A549 (cell line): Measurements from ENCODE around the gene SGSM1. TPM values are rescaled to one million over a fixed set of nuclear protein-coding genes. Genes with fewer than 3 reads are reported as not detected.

Experiments used
- ATAC-seq, 2 experiments: fragments of 200-7000 bp in 1 of 2; fragments of >200 bp in 1 of 2; cut with Nextera tagmentation in 1 of 2; cut with Tn5 transposase in 1 of 2; 3 replicates each; pipeline versions ENCODE4 v1.8.0 to v1.9.1; 2018 to 2020; ENCODE audit warnings: mild to moderate bottlenecking in 1 of 2, moderate library complexity in 1 of 2
- CTCF ChIA-PET: fragments of 300-600 bp; sonication (Branson Sonifier 250); formaldehyde crosslinking; extraction: SDS; loops from one replicate; lab custom pipeline; 2021; ENCODE audit warnings: antibody characterized with exemption, inconsistent platforms; lab: Yijun Ruan, JAX
- POLR2A ChIA-PET: fragments of 350-600 bp; formaldehyde crosslinking; extraction: SDS; loops from one replicate; lab custom pipeline; 2021; ENCODE audit warnings: antibody characterized with exemption, inconsistent platforms; lab: Yijun Ruan, JAX
- DNase-seq, 2 experiments: peaks; one replicate each; pipeline versions ENCODE4 v3.0.0 to v3.0.0-alpha.2; 2011 to 2016; ENCODE audit warnings: low read depth in 1 of 2, low spot score in 1 of 2
- FAIRE-seq: peaks from 2 replicates; lab custom pipeline; 2011; peaks lifted over from hg19 to GRCh38; lab: Jason Lieb, UNC
- H3K27ac ChIP-seq, 2 experiments: fragments of >200 bp; sonication (Bioruptor Twin); formaldehyde crosslinking; 3 replicates each; pipeline ENCODE4 v1.5.1; 2016 to 2017
- H3K4me1 ChIP-seq: fragments of >200 bp; sonication (Bioruptor Twin); formaldehyde crosslinking; 3 replicates; pipeline ENCODE4 v1.6.1; 2016
- H3K4me2 ChIP-seq: fragments of >200 bp; sonication (Bioruptor Twin); formaldehyde crosslinking; 3 replicates; pipeline ENCODE4 v1.6.1; 2016
- H3K4me3 ChIP-seq: fragments of >200 bp; sonication (Bioruptor Twin); formaldehyde crosslinking; 3 replicates; pipeline ENCODE4 v1.5.1; 2016
- H3K9me3 ChIP-seq: fragments of >200 bp; sonication (Bioruptor Twin); formaldehyde crosslinking; 3 replicates; pipeline ENCODE4 v1.6.1; 2016
- CHD4 ChIP-seq: fragments of 200-600 bp; sonication (generic); IDR thresholded peaks from 2 replicates; pipeline ENCODE4 v1.6.1; 2016; ENCODE audit warnings: antibody characterized with exemption, mild to moderate bottlenecking, borderline replicate concordance
- EHF ChIP-seq: fragments of 250-450 bp; sonication (Bioruptor Pico); IDR thresholded peaks from 2 replicates; pipeline ENCODE4 v1.5.0; 2020; ENCODE audit warnings: mild to moderate bottlenecking
- ELK1 ChIP-seq: fragments of 150-350 bp; IDR thresholded peaks from 2 replicates; pipeline ENCODE4 v1.6.1; 2014; ENCODE audit warnings: low read depth, mild to moderate bottlenecking, low read length
- EP300 ChIP-seq, 2 experiments: fragments of >200 bp; sonication (Bioruptor Twin); formaldehyde crosslinking; IDR thresholded peaks; 2 replicates in 1 of 2; 3 replicates in 1 of 2; pipeline ENCODE4 v1.6.1; 2016 to 2017
- GATA3 ChIP-seq: IDR thresholded peaks from 2 replicates; pipeline ENCODE4 v1.6.1; 2012; ENCODE audit warnings: borderline replicate concordance
- HES2 ChIP-seq: fragments of >200 bp; sonication (Bioruptor Twin); formaldehyde crosslinking; IDR thresholded peaks from 2 replicates; pipeline ENCODE4 v1.6.1; 2016
- HMGXB4 ChIP-seq: fragments of 250-450 bp; sonication (Bioruptor Pico); IDR thresholded peaks from 2 replicates; pipeline ENCODE4 v1.5.0; 2021; ENCODE audit warnings: mild to moderate bottlenecking, moderate library complexity, borderline replicate concordance
- HOXB13 ChIP-seq: fragments of 250-450 bp; sonication (Bioruptor Pico); IDR thresholded peaks from 2 replicates; pipeline ENCODE4 v1.5.0; 2020; ENCODE audit warnings: low read depth, mild to moderate bottlenecking, moderate library complexity
- JUN ChIP-seq, 2 experiments: fragments of >200 bp; sonication (Bioruptor Twin); formaldehyde crosslinking; IDR thresholded peaks; 2 replicates in 1 of 2; 3 replicates in 1 of 2; pipeline ENCODE4 v1.6.1; 2016 to 2017
- KDM1A ChIP-seq: fragments of 200-600 bp; sonication (generic); IDR thresholded peaks from 2 replicates; pipeline ENCODE4 v1.6.1; 2016; ENCODE audit warnings: low read depth, mild to moderate bottlenecking
- NPAS2 ChIP-seq: fragments of 250-450 bp; sonication (Bioruptor Pico); IDR thresholded peaks from 2 replicates; pipeline ENCODE4 v1.8.0; 2022; ENCODE audit warnings: mild to moderate bottlenecking, moderate library complexity, borderline replicate concordance
- RARB ChIP-seq: fragments of 250-450 bp; sonication (Bioruptor Pico); IDR thresholded peaks from 2 replicates; pipeline ENCODE4 v1.8.0; 2021; ENCODE audit warnings: mild to moderate bottlenecking, moderate library complexity
- RFX5 ChIP-seq: fragments of 450-650 bp; IDR thresholded peaks from 2 replicates; pipeline ENCODE4 v1.7.1; 2014; ENCODE audit warnings: antibody characterized with exemption, mild to moderate bottlenecking, moderate library complexity
- USF2 ChIP-seq: fragments of 450-650 bp; IDR thresholded peaks from 2 replicates; pipeline ENCODE4 v1.6.1; 2014; ENCODE audit warnings: antibody characterized with exemption
- ZFP36 ChIP-seq: fragments of 450-650 bp; IDR thresholded peaks from 2 replicates; pipeline ENCODE4 v1.6.1; 2014; ENCODE audit warnings: borderline replicate concordance; ENCODE audit not compliant: partially characterized antibody
- WGBS: methylation state at CpG from one replicate; pipeline ENCODE4 v1.1.6; 2017; ENCODE audit errors: missing lambda C conversion rate; 5-methylcytosine and 5-hydroxymethylcytosine counted together
- polyA plus RNA-seq, 4 experiments: library from polyadenylated mRNA; depleted of rRNA in 3 of 4; stranded (reverse); fragments of >200 nt; fragmentation: RNase III in 1 of 4; extraction: RNeasy Plus Mini Kit Qiagen cat#74134 plus additional on column Dnase treatment in 1 of 4; gene quantifications; 2 replicates in 3 of 4; 3 replicates in 1 of 4; pipeline ENCODE4 v1.2.3, GENCODE V29; 2011 to 2017
- TF ChIP-seq, protein P1 (sequence below): fragments of >200 bp; sonication (Bioruptor Twin); formaldehyde crosslinking; IDR thresholded peaks from 3 replicates; pipeline ENCODE4 v1.6.1; 2016

Gene SGSM1
- polyA plus RNA-seq, 2 of the 4 experiments (the other 2 are of a cell fraction), result 0.50 to 1.4 TPM

- H3K4me3 ChIP-seq, result no peak overlapping the region
- TF ChIP-seq EHF (CRISPR knock-in tag) (no peak), USF2 (no peak)
- ChIA-PET CTCF (no interaction called here), POLR2A (no interaction called here)
- H3K27ac ChIP-seq, result no peak overlapping the region
- ATAC-seq, result no peak
- FAIRE-seq, result no peak
- no peaks in the 10 kb centered on the region for H3K9me3 ChIP-seq
- H3K4me2 ChIP-seq, result no peak overlapping the region
- DNase-seq, result no peak
- H3K4me1 ChIP-seq, result peaks cover 11% of the 10 kb centered on the region
- 95% methylated on average over 2 of the region's 2 CpGs for WGBS
Observed at GRCh38 chr22:24957043-24957442, 151.0 kb downstream of the SGSM1 start.

GRCh38 chr22:24961217-24961844, 155.3 kb downstream of the SGSM1 start:
- no peak for FAIRE-seq
- ChIA-PET POLR2A (no interaction called here), CTCF (interaction anchor here (1.3 to 2.5 kb wide), 6 partner anchors 8 to 159 kb away, joined by 3 to 11 read pairs (median 4); partner anchors contain the start of gene KIAA1671)
- ATAC-seq, result no peak
- Histone ChIP-seq H3K4me3 (no peak overlapping the region), H3K4me1 (peaks cover 7% of the 10 kb centered on the region), H3K4me2 (no peak overlapping the region), H3K9me3 (no peaks in the 10 kb centered on the region)
- no peak for DNase-seq
- 98% methylated on average over 11 of the region's 11 CpGs for WGBS
- no peak for TF ChIP-seq EP300 (IDR thresholded peaks at IDR 0.05)
- no peak for TF ChIP-seq RARB (CRISPR knock-in tag)
- no peak for TF ChIP-seq GATA3
- TF ChIP-seq HES2, result no peak
- TF ChIP-seq HOXB13 (CRISPR knock-in tag), result no peak
- TF ChIP-seq, all 56 proteins: peak for 0
- no peak overlapping the region for H3K27ac ChIP-seq

DNA sequence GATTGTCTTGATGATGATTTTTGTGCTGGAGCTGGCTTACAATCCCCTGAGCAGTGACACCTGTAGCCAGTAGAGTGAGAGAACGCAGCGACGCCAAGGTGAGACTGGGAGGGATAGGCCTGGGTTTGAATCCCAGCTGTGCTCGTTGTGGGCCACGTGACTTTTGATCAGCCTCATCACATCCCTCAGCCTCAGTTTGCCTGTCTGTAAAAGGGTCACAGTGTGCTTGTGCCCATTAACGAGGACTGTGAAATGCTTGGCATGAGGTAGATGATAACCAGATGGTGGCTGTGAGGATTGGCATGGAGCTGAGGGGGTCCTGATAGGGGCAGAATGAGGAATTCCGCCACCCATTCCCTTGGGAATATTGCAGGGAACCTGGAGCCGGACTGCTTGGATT, 156.1 kb downstream of the SGSM1 start:
- no peaks in the 10 kb centered on the region for H3K9me3 ChIP-seq
- POLR2A ChIA-PET, result no interaction called here
- no peak overlapping the region for H3K4me3 ChIP-seq
- no peak overlapping the region for H3K27ac ChIP-seq
- 92% methylated on average over 8 of the region's 8 CpGs for WGBS
- no peak overlapping the region for H3K4me2 ChIP-seq
- CTCF ChIA-PET, result interaction anchor here (1.3 to 2.5 kb wide), 6 partner anchors 9 to 159 kb away, joined by 3 to 11 read pairs (median 5); partner anchors contain the start of gene KIAA1671
- peaks cover 15% of the 10 kb centered on the region for H3K4me1 ChIP-seq
- DNase-seq, result no peak
- ATAC-seq, result no peak
- FAIRE-seq, result no peak
- TF ChIP-seq, protein P1, sequence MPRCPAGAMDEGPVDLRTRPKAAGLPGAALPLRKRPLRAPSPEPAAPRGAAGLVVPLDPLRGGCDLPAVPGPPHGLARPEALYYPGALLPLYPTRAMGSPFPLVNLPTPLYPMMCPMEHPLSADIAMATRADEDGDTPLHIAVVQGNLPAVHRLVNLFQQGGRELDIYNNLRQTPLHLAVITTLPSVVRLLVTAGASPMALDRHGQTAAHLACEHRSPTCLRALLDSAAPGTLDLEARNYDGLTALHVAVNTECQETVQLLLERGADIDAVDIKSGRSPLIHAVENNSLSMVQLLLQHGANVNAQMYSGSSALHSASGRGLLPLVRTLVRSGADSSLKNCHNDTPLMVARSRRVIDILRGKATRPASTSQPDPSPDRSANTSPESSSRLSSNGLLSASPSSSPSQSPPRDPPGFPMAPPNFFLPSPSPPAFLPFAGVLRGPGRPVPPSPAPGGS, result no peak
- TF ChIP-seq KDM1A, result no peak
- no peak for TF ChIP-seq ZFP36
- TF ChIP-seq JUN (IDR thresholded peaks at IDR 0.05), result no peak
- TF ChIP-seq CHD4, result no peak
- TF ChIP-seq NPAS2, result no peak
- TF ChIP-seq HMGXB4 (CRISPR knock-in tag), result no peak
- no peak for TF ChIP-seq RFX5
- TF ChIP-seq ELK1, result no peak
